Measurements from ENCODE around the gene P2RY11. TPM values are rescaled to one million over a fixed set of nuclear protein-coding genes. Genes with fewer than 3 reads are reported as not detected.

The P2RY11 gene
- total RNA-seq, 1 experiment from 2014 or later, result 43.8 TPM

GRCh38 chr19:10106100-10106936 is 5.2 kb upstream of the P2RY11 start, which contains the start of gene PPAN (continued):
- no peak for TF ChIP-seq CBX3 (IDR thresholded peaks at IDR 0.05; ENCODE audit: low read depth)
- TF ChIP-seq SIN3A (IDR thresholded peaks at IDR 0.05; ENCODE audit: low read depth), result peak; percentile 88
- TF ChIP-seq JUND (IDR thresholded peaks at IDR 0.05), result no peak
- no peak for TF ChIP-seq POLR2A (IDR thresholded peaks at IDR 0.05; ENCODE audit: borderline replicate concordance, extremely low read depth, insufficient read depth, insufficient read length)
- peak; percentile 36 for TF ChIP-seq YY1 (IDR thresholded peaks at IDR 0.05; ENCODE audit: extremely low read depth, insufficient replicate concordance, low read depth, low read length)

GRCh38 chr19:10107254-10107653 is 4.2 kb upstream of the P2RY11 start:
- Histone ChIP-seq H3K4me1 (ENCODE audit: control insufficient read depth in 1 of 2, insufficient read depth in 2 of 2, low read length in 2 of 2) (peaks cover 12 to 42% of the 10 kb centered on the region in 2 experiments), H3K9me2 (ENCODE audit: insufficient read depth) (no peaks in the 10 kb centered on the region), H3K79me2 (ENCODE audit: insufficient read depth, low read length) (peaks cover 46% of the 10 kb centered on the region), H3K4me3 (replicated peaks in 1 of 2; ENCODE audit: low read depth in 1 of 2, low read length in 2 of 2) (peak overlapping the region; percentile 72 to 99), H3K27ac (ENCODE audit: low read depth, low read length) (peak overlapping the region; percentile 89), H3K36me3 (ENCODE audit: control insufficient read depth in 1 of 2, insufficient read depth in 2 of 2, low read length in 2 of 2) (peaks cover 36 to 42% of the 10 kb centered on the region in 2 experiments), H3K27me3 (ENCODE audit: insufficient read depth, low read length) (no peaks in the 10 kb centered on the region), H3K4me2 (ENCODE audit: low read length) (peak overlapping the region; percentile 94), H2AFZ (ENCODE audit: low read depth, low read length, poor library complexity, severe bottlenecking) (no peak overlapping the region), H3K9me3 (ENCODE audit: control insufficient read depth in 1 of 2, insufficient read depth in 1 of 2, low read depth in 1 of 2, low read length in 2 of 2) (no peaks in the 10 kb centered on the region), H3K9ac (ENCODE audit: low read length) (peak overlapping the region; percentile 85), H4K20me1 (ENCODE audit: insufficient read depth) (no peaks in the 10 kb centered on the region)
- ChIA-PET RAD21 (ENCODE audit: low non-redundant PET in 1 of 2, low total read pairs in 2 of 2, uncharacterized antibody in 2 of 2, unreplicated experiment in 2 of 2) (no interaction called here), POLR2A (interaction anchor here (2.4 kb wide), 1 partner anchor 11 kb away, joined by 14 read pairs; no protein-coding TSS in a partner anchor), CTCF (no interaction called here)
- 0 out of 2 replicates have a peak, but pooled peaks have one; percentile 12 for TF ChIP-seq POLR2AphosphoS5 (IDR thresholded peaks at IDR 0.05; ENCODE audit: low read depth, low read length)
- no peak for TF ChIP-seq REST (IDR thresholded peaks at IDR 0.05; ENCODE audit: low read depth)
- intact Hi-C loops (cut with micrococcal nuclease), result no loop called here
- no TSS peak for BruUV-seq (replicated peaks)
- ATAC-seq (no peak), DNase-seq (ENCODE audit: low read depth, low spot score) (no peak)
